Kidney (tissue), 14 donors: Measurements from ENCODE around the gene DNM3. TPM values are rescaled to one million over a fixed set of nuclear protein-coding genes. Genes with fewer than 3 reads are reported as not detected.
A peak's percentile ranks its signal among the peaks of the same experiment; 100 is the strongest.

Experiments
- DNase-seq, 5 donors: peaks; one replicate each; pipeline ENCODE4 v3.0.0-alpha.2; 2013 to 2020
- FAIRE-seq: peaks from 2 replicates; lab custom pipeline; 2012; peaks lifted over from hg19 to GRCh38; lab: Jason Lieb, UNC
- H3K27ac ChIP-seq, 2 donors: one replicate each; pipeline ENCODE4 v1.7.0; 2013; ENCODE audit warnings: low read depth in 2 of 2, low read length in 2 of 2, inconsistent platforms in 1 of 2
- H3K27me3 ChIP-seq: one replicate; pipeline ENCODE4 v1.7.1; 2013; ENCODE audit warnings: low read length, inconsistent platforms; ENCODE audit not compliant: control insufficient read depth, insufficient read depth
- H3K36me3 ChIP-seq, 3 donors: one replicate each; pipeline versions ENCODE4 v1.7.0 to v1.7.1; 2013; ENCODE audit warnings: low read length in 3 of 3, control low read depth in 1 of 3, inconsistent platforms in 1 of 3; ENCODE audit not compliant: insufficient read depth in 3 of 3, control insufficient read depth in 2 of 3
- H3K4me1 ChIP-seq, 3 donors: one replicate each; pipeline versions ENCODE4 v1.7.0 to v1.7.1; 2013; ENCODE audit warnings: low read length in 3 of 3, inconsistent platforms in 1 of 3, low read depth in 1 of 3; ENCODE audit not compliant: control insufficient read depth in 2 of 3, insufficient read depth in 2 of 3
- H3K4me3 ChIP-seq, 3 donors: one replicate each; pipeline versions ENCODE4 v1.7.0 to v1.8.1; 2013; ENCODE audit warnings: low read length in 3 of 3, control low read depth in 1 of 3, inconsistent platforms in 1 of 3
- H3K9ac ChIP-seq, 3 donors: one replicate each; pipeline versions ENCODE4 v1.7.0 to v1.7.1; 2013; ENCODE audit warnings: low read length in 3 of 3, control low read depth in 1 of 3, inconsistent platforms in 1 of 3
- H3K9me3 ChIP-seq, 3 donors: one replicate each; pipeline versions ENCODE4 v1.7.0 to v1.7.1; 2013; ENCODE audit warnings: low read length in 3 of 3, control low read depth in 1 of 3, inconsistent platforms in 1 of 3; ENCODE audit not compliant: control insufficient read depth in 2 of 3, insufficient read depth in 1 of 3
- intact Hi-C: fragments of 100-400 bp; cut with DNase I; formaldehyde crosslinking; loops from one replicate; pipeline ENCODE4 v1.11.1; 2022
- polyA plus RNA-seq: library from polyadenylated mRNA; stranded (reverse); fragments of 350-450 nt; fragmentation: Illumina TruSeq; extraction: RNeasy Lipid Tissue Mini Kit (QIAGEN cat#74804); gene quantifications from one replicate; pipeline ENCODE4 v1.2.3, GENCODE V29; 2014; ENCODE audit warnings: low read depth, low replicate concordance; ENCODE audit not compliant: insufficient read depth
- total RNA-seq: library from RNA; stranded (reverse); fragmentation: NEBNext Ultra II Directional; extraction: Animal tissue kit (Norgen Biotek cat#: 25700); gene quantifications from one replicate; pipeline ENCODE4 v1.2.1, GENCODE V29; 2021
- TF ChIP-seq, protein P1 (sequence below): IDR thresholded peaks from 3 replicates; pipeline ENCODE4 v1.5.1; 2012; ENCODE audit warnings: mild to moderate bottlenecking, moderate library complexity, borderline replicate concordance; ENCODE audit not compliant: insufficient read depth; ENCODE audit errors: extremely low read depth
- donor health status: control.
- donor health status: control.
- donor health status: control.
- donor health status: control.
- donor health status: control.
- donor health status: DM: yes; HTN: yes; CAD: no.
- donor health status: Normal renal cell carcinoma (clear cell type).

DNM3 gene
- total and polyA plus RNA-seq, 2 donors from 2014 or later: 5.9 to 19.1 TPM

DNA sequence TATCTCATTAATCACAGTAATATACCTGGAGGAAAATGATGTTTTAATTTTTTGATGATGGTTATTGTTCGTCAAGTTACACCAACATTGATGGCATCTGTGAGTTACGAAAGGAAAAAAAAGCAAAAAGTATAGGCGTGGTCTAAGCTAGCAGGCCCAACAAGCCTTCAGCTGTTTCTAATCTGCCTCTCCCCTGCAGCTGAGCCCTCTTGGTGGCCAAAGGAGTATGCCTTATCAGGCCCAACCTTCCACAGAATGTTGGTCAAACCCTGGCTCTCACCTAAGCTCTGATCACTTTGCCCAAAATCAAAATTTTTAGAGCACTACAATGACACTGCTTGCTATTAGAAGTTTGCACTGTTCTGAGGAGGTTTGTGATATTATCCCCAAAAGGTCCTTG, 584.0 kb downstream of the DNM3 start:
- Histone ChIP-seq H3K9me3 (no peaks in the 10 kb centered on the region), H3K4me1 (no peaks in the 10 kb centered on the region), H3K36me3 (no peaks in the 10 kb centered on the region), H3K9ac (no peak overlapping the region), H3K4me3 (no peak overlapping the region), H3K27ac (no peak overlapping the region), H3K27me3 (no peaks in the 10 kb centered on the region)
- TF ChIP-seq, protein P1, sequence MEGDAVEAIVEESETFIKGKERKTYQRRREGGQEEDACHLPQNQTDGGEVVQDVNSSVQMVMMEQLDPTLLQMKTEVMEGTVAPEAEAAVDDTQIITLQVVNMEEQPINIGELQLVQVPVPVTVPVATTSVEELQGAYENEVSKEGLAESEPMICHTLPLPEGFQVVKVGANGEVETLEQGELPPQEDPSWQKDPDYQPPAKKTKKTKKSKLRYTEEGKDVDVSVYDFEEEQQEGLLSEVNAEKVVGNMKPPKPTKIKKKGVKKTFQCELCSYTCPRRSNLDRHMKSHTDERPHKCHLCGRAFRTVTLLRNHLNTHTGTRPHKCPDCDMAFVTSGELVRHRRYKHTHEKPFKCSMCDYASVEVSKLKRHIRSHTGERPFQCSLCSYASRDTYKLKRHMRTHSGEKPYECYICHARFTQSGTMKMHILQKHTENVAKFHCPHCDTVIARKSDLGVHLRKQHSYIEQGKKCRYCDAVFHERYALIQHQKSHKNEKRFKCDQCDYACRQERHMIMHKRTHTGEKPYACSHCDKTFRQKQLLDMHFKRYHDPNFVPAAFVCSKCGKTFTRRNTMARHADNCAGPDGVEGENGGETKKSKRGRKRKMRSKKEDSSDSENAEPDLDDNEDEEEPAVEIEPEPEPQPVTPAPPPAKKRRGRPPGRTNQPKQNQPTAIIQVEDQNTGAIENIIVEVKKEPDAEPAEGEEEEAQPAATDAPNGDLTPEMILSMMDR: no peak
- FAIRE-seq: no peak
- no peak for DNase-seq
- intact Hi-C loops: loop anchor here (10.0 kb wide), 1 partner anchor 421 kb away; no protein-coding TSS in a partner anchor

DNA sequence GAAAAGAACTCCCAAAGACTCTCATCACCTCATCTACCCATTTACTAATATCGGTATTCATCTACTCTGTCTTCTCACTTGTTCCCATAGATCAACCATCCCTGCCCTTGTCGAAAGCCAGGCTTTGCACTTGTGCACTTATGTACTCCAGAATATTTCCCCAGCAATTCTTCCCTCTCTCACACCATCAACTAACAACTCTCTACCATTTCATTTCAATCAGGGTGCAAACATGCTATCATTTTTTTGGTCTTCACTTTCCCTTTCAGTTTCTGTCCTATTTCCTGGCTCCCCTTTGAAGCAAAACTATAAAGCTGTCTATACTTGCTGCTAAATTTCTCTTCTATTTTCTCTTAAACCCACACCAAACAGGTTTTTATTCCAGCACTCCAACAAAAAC, 585.9 kb downstream of the DNM3 start:
- Histone ChIP-seq H3K27me3 (no peaks in the 10 kb centered on the region), H3K9me3 (no peaks in the 10 kb centered on the region), H3K4me3 (no peak overlapping the region), H3K36me3 (no peaks in the 10 kb centered on the region), H3K27ac (no peak overlapping the region), H3K9ac (no peak overlapping the region), H3K4me1 (no peaks in the 10 kb centered on the region)
- TF ChIP-seq, protein P1: no peak
- no peak for FAIRE-seq
- DNase-seq: no peak
- intact Hi-C loops: loop anchor here (10.0 kb wide), 1 partner anchor 422 kb away; no protein-coding TSS in a partner anchor

DNA sequence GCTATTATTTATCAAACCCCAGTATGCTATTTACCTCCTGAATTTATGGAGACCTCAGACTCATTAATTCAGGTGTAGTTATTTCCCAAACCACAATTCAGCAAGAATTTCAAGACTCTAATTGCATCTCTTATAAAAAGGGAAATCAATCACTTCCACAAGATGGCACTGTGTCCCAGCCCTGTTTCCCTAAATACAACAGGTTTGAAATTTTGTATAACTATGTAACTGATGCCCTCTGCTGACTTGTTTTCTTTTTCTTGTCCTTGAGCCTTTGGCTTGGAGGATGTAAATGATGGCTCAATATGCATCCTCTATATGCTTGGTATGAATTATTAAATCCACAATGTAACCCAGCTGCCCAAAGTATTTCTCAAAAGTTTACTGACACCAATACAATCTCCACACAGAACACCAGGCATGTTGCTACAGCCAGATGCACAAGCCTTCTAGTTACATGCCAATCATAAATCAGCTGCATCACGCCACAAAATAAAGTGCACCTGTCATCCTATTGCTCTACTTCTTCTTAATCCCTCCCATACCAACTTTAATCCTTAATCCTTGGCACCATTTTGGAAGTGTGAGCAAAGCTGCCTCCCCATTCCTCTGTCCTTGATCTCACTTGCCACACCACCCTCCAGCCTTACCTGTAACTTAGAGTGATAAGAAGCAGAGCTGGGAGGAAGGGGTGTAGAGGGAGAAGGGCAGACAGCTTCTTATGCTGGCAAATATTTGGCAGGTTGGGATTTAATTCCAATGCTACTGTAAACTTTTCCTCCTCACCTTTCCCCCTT, 588.2 kb downstream of the DNM3 start:
- peak; percentile 54 for FAIRE-seq
- H3K36me3 ChIP-seq: no peaks in the 10 kb centered on the region
- peak in 2 of 5 donors; percentile 79 to 88 for DNase-seq
- no peak overlapping the region for H3K9ac ChIP-seq
- H3K27ac ChIP-seq: no peak overlapping the region
- H3K4me1 ChIP-seq: no peaks in the 10 kb centered on the region
- H3K27me3 ChIP-seq: no peaks in the 10 kb centered on the region
- intact Hi-C loops: loop anchor here (10.0 kb wide), 1 partner anchor 425 kb away; no protein-coding TSS in a partner anchor
- TF ChIP-seq, protein P1: peak; percentile 63
- H3K9me3 ChIP-seq: no peaks in the 10 kb centered on the region
- no peak overlapping the region for H3K4me3 ChIP-seq
